SIG-M5 (cell line): ENCODE results near the gene MMP17.
"Not testable (repeated sequence)": the region's sequence is repeated elsewhere in the genome, so short reads cannot be mapped to it uniquely, and the experiment has no call there.

ENCODE experiments used
- DNase-seq: peaks from one replicate; lab custom pipeline; 2025; lab: John Stamatoyannopoulos, UW

MMP17 gene

DNA sequence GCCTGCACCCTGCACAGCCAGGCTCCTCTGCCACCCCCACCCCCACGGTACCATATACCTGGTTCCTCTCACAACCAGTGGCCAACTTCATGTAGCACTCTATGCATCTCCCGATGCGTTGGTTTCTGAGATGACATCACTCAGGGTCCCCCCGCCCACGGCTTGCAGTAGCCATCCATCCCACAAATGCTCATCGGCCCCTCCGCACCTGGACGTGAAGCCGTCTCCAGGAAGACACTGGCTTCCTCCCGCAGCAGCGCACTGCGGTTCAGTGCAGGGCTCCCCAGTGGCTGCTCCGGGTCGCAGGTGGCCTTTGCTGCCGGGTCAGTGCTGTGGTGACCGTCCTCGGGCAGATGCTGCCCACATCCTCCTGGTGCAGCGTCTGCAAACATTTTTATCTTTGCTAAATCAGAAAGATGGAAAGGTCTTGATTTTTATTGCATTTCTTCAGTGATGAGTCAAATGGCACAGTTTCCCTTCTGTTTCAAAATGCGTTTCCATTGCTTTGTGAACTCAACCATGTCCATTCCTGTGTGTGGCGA lies 27.5 kb upstream of the MMP17 start:
- DNase-seq = no peak

DNA sequence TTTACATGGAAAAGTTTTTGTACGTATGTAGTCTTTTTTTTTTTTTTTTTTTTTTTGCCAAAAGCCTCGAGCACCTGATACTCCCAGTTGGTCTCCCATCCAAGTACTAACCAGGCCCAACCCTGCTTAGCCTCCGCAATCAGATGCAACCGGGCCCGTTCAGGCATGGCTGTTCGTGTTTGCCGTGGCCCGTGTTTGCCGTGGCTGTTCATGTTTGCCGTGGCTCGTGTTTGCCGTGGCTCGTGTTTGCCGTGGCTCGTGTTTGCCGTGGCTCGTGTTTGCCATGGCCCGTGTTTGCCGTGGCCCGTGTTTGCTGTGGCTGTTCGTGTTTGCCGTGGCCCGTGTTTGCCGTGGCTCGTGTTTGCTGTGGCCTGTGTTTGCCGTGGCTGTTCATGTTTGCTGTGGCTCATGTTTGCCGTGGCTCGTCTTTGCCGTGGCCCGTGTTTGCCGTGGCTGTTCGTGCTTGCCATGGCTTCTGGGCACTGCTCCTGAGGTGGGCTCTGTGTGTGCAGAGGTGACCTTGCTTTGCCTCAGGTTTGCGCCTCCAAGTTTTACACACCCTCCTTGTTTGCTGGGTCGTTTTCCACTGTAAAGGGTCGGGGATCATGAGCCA lies 26.8 kb upstream of the MMP17 start:
- DNase-seq = no peak

DNA sequence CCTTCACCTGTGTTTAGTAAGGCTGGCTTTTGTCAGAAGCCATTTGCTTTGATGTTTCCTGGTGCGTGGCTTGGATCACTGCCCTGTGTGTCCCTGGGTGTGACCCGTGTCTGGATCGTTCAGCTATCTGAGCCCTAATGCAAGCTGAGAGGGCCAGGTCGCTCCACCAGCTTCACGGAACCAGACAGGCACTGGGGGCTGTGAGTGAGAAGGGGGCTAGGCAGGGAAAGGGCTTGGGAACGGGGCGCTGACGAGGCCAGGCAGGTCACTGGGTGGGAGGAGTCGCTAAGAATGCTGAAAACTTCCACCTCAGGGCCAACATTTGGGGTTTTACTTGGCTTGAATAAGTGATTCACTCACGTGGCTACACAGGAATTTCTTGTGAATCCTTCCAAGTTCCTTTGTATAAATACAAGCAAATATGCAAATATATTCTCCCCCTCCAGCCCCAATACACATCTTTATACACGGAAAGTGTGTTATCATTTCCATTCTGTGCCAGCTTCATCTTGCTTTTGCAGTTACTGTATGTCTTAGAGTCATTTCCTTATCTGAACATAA lies 24.2 kb upstream of the MMP17 start:
- no peak for DNase-seq

DNA sequence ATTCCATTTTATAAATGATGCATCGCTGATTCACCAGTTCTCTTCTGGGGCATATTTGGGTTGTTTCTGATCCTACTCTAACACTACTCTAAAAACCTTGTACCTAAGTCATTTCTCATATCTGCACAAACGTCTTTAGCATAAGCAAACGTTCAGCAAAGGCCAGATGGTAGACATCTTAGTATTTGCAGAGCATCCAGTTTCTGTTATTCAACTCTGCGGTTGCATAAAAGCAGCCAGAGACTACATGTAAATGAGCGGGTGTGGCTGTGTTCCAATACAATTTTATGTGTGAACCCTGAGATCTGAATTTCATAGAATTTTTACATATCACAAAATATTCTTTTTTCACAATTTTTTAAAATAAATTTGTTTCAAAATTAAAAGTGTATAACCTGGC lies 22.8 kb upstream of the MMP17 start:
- DNase-seq = no peak

- DNase-seq = no peak
These were observed 21.5 kb upstream of the MMP17 start for GRCh38 chr12:131806674-131807073.

DNA sequence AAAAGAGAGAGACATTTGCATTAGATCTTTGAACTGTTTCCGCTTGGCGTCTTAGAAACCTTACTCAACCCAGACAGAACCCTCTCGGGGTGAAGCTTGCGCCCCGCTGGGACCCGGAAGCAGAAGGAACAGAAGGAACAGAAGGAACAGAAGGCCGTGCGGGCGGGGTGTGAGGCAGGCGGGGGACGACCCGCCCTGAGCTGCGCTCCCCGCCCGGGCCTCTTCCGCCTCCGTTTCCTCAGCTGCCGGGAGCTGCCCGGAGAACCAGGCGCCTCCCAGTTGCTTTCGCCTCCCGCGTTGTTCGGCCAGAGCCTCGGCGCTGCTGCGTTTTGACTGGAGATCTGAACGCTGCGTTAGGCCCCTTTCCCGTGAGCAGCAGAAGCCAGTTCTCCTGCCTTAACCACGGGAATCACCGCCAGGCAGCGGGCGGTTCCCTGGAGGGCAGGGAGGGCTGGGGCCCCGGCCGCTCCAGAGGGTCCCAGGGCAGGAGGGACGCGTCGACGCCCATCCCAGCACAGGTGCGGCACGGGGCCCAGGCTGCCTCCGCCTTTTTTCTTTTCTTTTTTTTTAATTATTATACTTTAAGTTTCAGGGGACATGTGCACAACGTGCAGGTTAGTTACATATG lies 19.3 kb upstream of the MMP17 start:
- DNase-seq = no peak

DNA sequence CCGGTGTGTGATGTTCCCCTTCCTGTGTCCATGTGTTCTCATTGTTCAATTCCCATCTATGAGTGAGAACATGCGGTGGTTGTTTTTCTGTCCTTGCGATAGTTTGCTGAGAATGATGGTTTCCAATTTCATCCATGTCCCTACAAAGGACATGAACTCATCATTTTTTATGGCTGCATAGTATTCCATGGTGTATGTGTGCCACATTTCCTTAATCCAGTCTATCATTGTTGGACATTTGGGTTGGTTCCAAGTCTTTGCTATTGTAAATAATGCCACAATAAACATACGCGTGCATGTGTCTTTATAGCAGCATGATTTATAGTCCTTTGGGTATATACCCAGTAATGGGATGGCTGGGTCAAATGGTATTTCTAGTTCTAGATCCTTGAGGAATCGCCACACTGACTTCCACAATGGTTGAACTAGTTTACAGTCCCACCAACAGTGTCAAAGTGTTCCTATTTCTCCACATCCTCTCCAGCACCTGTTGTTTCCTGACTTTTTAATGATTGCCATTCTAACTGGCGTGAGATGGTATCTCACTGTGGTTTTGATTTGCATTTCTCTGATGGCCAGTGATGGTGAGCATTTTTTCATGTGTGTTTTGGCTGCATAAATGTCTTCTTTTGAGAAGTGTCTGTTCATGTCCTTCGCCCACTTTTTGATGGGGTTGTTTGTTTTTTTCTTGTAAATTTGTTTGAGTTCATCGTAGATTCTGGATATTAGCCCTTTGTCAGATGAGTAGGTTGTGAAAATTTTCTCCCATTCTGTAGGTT lies 18.5 kb upstream of the MMP17 start:
- DNase-seq = not testable (repeated sequence)

DNA sequence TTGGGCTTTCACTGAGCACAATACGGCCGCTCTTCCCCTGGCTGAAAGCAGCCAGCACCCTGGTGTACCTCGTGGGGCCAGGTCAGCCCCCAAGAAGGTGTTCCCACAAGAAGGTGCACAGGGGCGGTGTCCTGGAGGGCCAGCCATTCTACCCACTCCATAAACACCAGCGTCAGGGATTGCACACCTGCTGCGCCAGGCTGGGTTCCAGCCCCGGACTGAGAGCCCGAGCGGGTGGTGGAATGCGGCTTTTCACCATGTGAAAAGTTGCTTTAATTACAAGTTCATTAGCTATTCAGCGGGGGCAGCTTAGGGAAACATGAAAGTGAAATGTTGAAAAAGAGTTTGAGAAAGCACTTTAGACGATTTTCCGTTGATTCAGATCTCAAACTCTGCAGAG lies 17.5 kb upstream of the MMP17 start:
- no peak for DNase-seq

- DNase-seq = no peak
These were observed 13.1 kb upstream of the MMP17 start for GRCh38 chr12:131815131-131815530.

DNA sequence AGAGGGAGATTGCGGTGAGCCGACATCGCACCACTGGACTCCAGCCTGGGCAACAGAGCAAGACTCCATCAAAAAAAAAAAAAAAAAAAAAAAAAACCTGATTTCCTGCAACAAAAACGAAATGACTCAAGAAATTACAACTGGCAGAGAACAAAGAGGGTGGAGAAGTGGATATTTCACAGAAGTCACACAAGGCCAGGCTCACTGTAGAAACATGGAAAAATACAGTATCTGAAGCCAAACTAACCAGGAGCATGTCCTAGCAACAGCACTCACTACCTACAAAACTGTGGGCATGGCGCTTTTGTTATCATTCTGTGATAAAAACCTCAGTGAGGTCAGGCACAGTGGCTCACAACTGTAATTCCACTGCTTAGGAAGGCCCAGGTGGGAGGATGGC lies 11.7 kb upstream of the MMP17 start:
- DNase-seq = no peak

- DNase-seq = no peak
These were observed 11.0 kb upstream of the MMP17 start for GRCh38 chr12:131817241-131817640.

DNA sequence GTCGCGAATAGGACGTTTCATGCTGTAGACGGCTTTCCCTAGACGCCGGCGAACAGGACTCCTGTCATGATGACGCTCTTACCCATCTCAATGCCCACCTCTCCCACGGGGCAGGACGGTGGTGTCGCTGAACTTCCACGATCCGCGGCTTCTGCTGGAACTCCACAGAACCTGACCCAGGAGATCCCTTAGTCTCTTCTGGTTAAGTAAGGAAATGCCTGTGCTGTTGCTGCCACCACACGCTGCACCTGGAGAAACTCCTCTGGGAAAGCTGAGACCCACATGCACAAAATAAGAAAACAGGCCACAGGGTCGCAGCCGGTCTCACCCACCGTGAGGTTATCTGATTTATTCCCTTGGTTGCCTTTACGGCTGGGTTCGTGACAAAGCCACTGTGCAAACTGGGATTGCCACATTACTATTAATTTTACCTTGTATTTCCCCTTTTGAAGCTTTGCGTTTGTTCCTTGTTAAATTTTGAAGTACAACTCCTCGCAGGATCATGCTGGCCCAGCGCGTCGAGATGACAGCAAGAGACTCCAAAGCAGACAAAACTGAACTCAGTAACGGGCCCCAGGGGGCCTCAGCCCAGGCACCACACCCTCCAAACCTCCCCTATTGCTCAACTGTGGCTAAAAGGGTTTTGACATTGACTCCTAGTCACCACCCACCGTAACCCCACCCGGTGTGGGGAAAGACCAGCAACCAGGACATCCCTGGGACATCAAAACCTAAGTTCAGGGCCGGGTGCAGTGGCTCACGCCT lies 9.2 kb upstream of the MMP17 start:
- peak; percentile 96 for DNase-seq

- no peak for DNase-seq
These were observed 3.7 kb upstream of the MMP17 start for GRCh38 chr12:131824450-131824849.

DNA sequence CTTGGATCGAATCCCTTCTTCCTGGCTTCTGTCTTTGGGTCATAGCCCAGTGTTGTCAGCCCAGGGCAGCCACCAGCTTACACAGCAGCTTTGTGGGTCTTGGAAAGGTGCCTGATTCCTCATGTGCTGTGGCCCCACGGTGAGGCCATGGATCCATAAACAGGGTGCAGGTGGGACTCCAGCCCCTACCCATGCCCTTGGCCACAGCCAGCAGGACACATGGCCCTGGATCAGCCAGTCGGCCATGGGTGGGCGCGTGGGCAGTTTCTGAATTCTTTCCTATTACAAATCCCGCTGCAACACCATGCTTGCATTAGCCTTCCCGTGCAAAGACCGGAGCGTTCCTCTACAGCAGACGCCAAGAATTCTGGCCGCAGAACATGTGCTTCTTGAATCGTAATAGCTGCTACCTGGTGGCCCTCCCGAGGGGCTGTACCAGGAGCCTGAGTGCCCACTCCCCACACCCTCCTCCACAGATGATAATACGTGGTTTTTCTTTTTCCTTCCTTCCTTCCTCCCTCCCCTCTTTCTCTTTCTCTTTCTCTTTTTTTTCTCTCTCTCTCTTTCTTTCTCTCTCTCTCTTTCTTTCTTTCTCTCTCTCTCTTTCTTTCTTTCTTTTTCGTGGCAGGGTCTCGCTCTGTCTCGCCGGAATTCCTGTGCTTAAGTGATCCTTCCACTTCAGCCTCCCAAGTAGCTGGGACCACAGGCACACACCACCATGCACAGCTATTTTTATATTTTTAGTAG lies 2.9 kb upstream of the MMP17 start:
- no peak for DNase-seq

DNA sequence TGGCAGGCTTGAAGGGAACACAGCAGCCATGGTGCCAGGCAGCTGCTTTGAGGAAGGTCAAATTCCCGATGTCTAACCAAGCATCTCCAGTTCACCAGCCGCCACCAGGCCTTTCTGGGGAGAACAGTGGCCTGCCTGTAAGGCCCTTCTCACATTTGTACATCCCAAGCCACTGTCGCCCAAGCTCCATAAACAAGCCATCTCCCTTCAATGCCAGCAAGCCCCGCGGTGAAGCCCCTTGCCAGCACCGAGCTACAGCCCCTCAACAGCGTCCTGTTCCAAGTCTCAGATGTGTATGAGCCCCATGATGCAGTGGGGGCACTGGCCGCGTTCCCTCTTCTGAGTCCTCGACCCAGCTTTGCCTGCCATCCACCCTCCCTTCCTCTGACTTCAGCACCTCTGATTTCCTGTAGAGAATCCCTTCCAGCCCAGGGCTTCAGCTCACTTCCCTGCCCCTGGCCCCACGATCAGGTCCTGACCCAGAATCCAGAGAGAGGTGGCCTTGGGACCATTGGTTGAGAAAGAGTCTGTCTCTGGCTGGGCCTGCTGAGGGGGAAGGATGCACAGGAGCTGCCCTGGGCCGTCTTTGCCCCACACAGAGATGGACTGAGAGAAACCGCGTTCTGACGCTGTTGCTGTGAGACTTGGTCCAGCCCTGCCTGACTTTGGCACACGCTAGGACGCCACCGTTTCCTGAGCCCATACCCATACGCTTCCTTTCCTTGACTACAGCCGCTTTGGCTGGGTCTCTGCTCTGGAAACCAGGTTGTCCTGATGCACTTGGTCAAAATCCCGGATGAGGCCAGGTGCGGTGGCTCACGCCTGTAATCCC lies 1.9 kb upstream of the MMP17 start:
- DNase-seq = no peak

GRCh38 chr12:131828671-131829355 lies 620 bp downstream of the MMP17 start:
- DNase-seq = no peak

GRCh38 chr12:131829356-131829747 lies 1.2 kb downstream of the MMP17 start:
- no peak for DNase-seq

GRCh38 chr12:131829791-131830334 lies 1.7 kb downstream of the MMP17 start:
- DNase-seq = no peak

- no peak for DNase-seq
These were observed 2.2 kb downstream of the MMP17 start for GRCh38 chr12:131830335-131830913.
